ENCODE results near the gene SLC12A9.
A peak's percentile ranks its signal among the peaks of the same experiment; 100 is the strongest.

The SLC12A9 gene

GRCh38 chr7:100860702-100861615 is 8.4 kb downstream of the SLC12A9 start:
- no peak for DNase-seq (ENCODE audit: low read depth in 2 of 2, low spot score in 1 of 2)

- DNase-seq (ENCODE audit: low read depth in 2 of 2, low spot score in 1 of 2), result no peak
Observed at GRCh38 chr7:100861616-100861985, 9.1 kb downstream of the SLC12A9 start.

DNA sequence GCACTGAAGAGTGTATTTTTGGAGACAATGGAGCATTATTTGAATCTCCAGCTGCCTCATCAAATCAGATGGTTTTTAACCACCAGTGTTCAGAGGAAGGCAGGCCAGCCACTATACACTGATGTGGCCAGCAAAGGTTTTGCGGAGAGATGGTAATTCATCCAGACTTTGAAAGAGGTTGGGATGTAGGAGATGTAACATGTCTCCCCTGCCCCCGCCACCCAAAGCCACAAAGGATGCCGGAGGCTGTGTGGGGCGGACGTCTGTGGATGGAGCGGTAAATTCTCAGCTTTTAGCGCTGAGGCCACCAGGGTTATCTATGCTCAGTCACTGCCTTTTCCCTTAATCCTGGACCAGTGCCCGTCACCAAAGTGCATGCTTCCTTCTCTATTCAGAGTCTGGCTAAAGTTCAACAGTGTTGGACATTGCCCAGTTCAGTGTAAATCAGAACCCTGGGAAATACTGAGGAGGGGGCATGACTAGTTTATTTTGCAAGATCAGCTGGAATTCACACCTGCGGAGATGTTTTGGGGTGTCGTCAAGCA is 11.0 kb downstream of the SLC12A9 start:
- no peak for DNase-seq (ENCODE audit: low read depth in 2 of 2, low spot score in 1 of 2)

DNA sequence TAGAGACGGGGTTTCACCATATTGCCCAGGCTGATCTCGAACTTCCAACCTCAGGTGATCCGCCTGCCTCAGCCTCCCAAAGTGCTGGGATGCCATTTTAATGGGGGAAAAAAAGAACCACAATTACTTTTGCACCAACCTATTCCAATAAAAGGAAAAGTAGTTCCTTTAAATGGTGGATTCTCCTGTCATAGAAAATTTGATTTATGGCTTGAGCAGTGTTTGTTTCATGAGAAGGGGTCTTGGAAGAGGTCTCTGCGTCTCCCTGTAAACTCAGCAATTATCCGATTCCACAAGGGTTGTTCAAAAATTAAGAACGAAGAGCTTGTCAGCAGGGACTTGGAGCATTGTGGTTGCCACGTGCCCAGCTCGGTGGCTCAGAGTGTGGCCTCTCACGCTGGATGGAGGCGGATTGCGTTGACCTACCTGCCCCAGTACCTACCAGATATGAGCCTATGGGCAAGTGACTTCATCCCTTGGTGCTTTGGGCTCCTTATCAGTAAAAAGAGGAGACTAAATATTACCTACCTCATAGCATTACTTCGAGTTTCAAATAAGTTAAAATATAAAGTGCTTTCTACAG is 11.8 kb downstream of the SLC12A9 start:
- no peak for DNase-seq (ENCODE audit: low read depth in 2 of 2, low spot score in 1 of 2)

GRCh38 chr7:100865372-100865911 is 12.9 kb downstream of the SLC12A9 start:
- no peak for DNase-seq (ENCODE audit: low read depth in 2 of 2, low spot score in 1 of 2)

DNA sequence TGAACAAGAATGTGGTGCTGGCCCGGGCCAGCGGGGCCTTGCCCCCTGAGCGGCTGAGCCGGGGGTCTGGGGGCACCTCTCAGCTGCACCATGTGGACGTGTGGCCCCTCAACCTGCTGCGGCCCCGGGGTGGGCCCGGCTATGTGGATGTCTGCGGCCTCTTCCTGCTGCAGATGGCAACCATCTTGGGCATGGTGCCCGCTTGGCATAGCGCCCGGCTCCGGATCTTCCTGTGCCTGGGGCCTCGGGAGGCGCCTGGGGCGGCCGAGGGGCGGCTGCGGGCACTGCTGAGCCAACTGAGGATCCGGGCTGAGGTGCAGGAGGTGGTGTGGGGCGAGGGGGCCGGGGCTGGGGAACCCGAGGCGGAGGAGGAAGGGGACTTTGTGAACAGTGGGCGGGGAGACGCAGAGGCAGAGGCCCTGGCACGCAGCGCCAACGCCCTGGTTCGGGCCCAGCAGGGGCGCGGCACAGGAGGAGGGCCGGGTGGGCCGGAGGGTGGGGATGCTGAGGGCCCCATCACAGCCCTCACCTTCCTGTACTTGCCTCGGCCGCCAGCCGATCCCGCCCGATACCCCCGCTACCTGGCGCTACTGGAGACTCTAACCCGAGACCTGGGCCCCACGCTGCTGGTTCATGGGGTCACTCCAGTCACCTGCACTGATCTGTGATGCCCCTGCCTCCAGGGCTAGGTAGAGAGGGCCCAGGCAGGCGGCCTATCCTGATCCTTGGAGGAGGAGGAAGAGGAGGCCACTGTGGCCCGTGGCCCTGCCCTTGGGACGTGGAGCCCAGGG is 13.6 kb downstream of the SLC12A9 start:
- DNase-seq (ENCODE audit: low read depth in 2 of 2, low spot score in 1 of 2), result no peak

DNA sequence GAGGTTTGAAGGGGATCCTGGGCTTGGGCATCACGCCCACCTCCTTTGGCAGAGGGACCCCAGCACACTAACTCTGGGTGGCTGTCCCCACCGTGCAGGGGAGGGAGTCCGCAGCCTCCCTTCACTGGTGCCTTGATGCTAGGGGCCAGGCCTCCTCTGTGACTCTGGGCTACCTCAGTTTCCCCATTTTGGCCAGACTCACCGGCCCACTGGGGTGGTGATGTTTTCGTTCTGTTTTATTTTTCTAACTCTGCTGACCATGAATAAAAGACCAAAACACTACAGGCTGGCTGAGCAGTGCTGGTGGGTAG is 14.2 kb downstream of the SLC12A9 start:
- no peak for DNase-seq (ENCODE audit: low read depth in 2 of 2, low spot score in 1 of 2)

- peak; percentile 45 to 48 for DNase-seq (ENCODE audit: low read depth in 2 of 2, low spot score in 1 of 2)
Observed at GRCh38 chr7:100867040-100867775, 14.7 kb downstream of the SLC12A9 start, which contains the start of gene TRIP6. TSS of gene TRIP6 (plus strand) at chr7:100867387. CDS start at chr7:100867498, 111 bp downstream.

DNA sequence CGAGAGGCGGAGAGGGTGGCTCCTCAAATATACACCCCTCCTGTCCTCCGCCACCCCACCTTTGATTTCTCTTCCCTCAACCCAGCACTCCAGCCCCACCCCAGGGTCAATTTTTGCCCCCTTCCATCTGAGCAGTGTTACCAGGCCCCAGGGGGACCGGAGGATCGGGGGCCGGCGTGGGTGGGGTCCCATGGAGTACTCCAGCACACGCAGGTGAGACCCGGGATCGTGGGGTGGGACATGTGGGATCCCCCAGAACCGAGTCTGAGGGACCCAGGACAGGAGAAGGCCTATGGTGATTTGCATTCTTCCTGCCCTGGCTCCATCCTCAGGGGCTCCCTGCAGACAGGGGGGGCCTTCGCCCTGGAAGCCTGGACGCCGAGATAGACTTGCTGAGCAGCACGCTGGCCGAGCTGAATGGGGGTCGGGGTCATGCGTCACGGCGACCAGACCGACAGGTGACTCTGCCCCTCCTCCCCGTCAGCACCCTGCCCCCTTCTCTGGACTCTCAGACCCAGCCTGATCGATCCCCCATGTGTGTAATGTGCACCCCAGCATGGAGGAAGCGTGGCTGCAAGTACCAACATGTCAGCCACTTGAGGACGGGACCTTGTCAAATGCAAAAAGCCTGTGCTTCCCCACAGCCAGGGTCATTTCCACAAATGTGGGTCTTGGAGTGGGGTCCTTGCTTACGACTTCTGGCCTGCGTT is 15.4 kb downstream of the SLC12A9 start:
- DNase-seq (ENCODE audit: low read depth in 2 of 2, low spot score in 1 of 2), result no peak

- no peak for DNase-seq (ENCODE audit: low read depth in 2 of 2, low spot score in 1 of 2)
Observed at GRCh38 chr7:100873599-100874299, 21.2 kb downstream of the SLC12A9 start.

- no peak for DNase-seq (ENCODE audit: low read depth in 2 of 2, low spot score in 1 of 2)
Observed at GRCh38 chr7:100874300-100874576, 21.7 kb downstream of the SLC12A9 start.

DNA sequence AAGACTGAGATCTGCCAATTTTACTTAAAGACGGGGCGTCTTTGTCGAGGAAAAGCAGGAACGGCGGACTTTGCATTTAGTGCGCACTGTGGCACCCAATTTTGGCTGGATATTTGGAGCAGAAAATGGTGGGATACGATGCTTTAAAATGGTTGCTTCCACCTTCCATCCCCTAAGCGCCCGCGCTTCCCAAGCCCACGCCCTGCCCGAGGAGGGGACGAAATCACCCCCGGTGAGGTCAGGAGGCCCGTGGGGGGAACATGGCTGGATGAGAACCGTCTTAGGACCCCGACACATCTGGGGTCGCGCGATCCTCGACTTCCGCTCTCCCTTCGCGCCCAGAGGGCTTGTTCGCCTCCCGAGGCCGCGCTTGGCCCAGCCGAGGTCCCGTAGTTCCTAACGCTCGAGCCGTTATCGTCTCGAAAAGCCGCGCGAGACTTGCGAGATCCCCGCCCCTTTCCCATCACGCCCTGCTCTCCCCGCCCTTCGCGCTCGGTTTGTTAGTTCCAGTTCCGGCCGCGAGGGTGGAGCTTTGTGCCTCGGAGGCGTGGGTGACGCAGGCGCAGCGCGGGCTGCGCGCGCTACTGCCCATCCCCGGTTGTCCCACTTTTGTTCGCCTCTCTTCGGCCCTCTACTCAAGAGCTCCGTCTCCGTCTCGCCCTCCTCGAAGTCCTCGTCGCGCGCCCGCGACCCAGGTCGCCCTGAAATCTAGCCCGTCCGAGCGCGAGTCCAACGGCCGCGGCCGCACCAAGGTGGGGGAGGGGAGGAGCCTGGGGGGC is 22.3 kb downstream of the SLC12A9 start, which contains the start of gene SRRT:
SRRT (plus strand) TSS at position 527 of the 779 bp plus-strand sequence. CDS start 488 bp downstream, outside the sequence.
- DNase-seq (ENCODE audit: low read depth in 2 of 2, low spot score in 1 of 2), result peak; percentile 96 to 97

GRCh38 chr7:100875356-100875751 is 22.8 kb downstream of the SLC12A9 start:
- DNase-seq (ENCODE audit: low read depth in 2 of 2, low spot score in 1 of 2), result no peak

DNA sequence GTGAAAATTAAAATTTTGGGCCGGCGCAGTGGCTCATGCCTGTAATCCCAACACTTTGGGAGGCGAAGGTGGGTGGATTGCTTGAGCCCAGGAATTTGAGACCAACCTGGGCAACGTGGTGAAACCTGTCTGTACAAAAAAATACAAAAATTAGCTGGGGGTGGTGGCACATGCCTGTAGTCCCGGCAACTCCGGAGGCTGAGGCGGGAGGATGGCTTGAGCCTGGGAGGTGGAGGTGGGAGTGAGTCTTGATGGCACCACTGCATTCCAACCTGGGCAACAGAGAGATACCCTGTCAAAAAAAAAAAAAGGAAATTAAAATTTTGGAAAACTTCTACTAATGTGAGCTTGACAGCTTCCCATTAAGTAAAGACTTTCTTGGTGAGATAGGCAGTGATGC is 25.5 kb downstream of the SLC12A9 start:
- DNase-seq (ENCODE audit: low read depth in 2 of 2, low spot score in 1 of 2), result no peak

- DNase-seq (ENCODE audit: low read depth in 2 of 2, low spot score in 1 of 2), result no peak
Observed at GRCh38 chr7:100878685-100879084, 26.2 kb downstream of the SLC12A9 start.

- DNase-seq (ENCODE audit: low read depth in 2 of 2, low spot score in 1 of 2), result no peak
Observed at GRCh38 chr7:100879685-100880261, 27.3 kb downstream of the SLC12A9 start.

DNA sequence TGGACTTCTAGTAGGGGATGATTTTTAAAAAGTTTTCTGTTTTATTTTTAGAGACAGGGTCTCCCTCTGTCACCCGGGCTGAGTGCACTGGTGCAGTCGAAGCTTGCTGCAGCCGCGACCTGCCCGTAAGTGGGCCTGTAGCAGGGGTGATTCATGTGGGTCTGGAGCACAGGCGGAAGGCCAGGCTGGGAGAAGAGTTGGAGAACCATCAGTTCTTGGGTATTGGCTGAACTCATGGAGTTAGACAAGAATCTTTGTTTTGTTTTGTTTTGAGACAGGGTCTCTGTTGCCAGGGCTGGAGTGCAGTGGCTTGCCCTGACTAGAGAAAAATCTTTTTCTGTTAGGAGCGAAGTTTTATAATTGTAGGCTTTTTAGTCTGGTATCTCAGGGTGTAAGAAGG is 28.1 kb downstream of the SLC12A9 start:
- DNase-seq (ENCODE audit: low read depth in 2 of 2, low spot score in 1 of 2), result no peak

DNA sequence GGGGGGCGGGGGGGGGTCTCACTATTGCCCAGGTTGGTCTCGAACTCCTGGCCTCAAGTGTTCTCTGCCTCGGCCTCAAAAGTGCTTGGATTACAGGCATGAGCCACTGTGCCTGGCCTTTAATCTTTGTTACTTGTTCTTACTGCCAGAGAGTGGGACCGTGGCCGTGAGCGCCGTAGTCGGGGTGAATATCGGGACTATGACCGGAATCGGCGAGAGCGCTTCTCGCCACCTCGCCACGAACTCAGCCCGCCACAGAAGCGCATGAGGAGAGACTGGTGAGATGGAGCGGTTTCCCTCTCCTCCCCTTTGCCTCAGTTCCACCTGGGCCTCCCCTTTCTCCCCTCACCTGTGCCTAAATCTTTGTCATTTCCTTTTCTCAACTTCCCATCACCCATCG is 28.6 kb downstream of the SLC12A9 start:
- DNase-seq (ENCODE audit: low read depth in 2 of 2, low spot score in 1 of 2), result no peak

Measured in stimulated activated CD8-positive, alpha-beta memory T cell treated with anti-CD3 and anti-CD28 coated beads, Interleukin-4, amount 100 ng/mL, for 4 hours (primary cell).